Smooth muscle cell (in vitro differentiated cells): Measurements from ENCODE around the gene GPATCH3. TPM values are rescaled to one million over a fixed set of nuclear protein-coding genes. Genes with fewer than 3 reads are reported as not detected.

ENCODE experiments used
- DNase-seq: peaks from one replicate; lab custom pipeline; 2025; ENCODE audit not compliant: unreplicated experiment; lab: John Stamatoyannopoulos, UW
- H2AFZ ChIP-seq: fragments of 200-600 bp; sonication (generic); 2 replicates; pipeline ENCODE4 v1.6.0; 2016; ENCODE audit warnings: antibody characterized with exemption, low read depth, mild to moderate bottlenecking
- H3F3A ChIP-seq: fragments of 200-600 bp; sonication (generic); 2 replicates; pipeline ENCODE4 v1.6.0; 2017; ENCODE audit warnings: antibody characterized with exemption, low read depth
- H3K27ac ChIP-seq: fragments of 200-600 bp; sonication (generic); 2 replicates; pipeline ENCODE4 v1.5.1; 2016; ENCODE audit warnings: low read depth, mild to moderate bottlenecking
- H3K27me3 ChIP-seq: fragments of 200-600 bp; sonication (generic); 2 replicates; pipeline ENCODE4 v1.6.1; 2016; ENCODE audit warnings: low read depth, mild to moderate bottlenecking
- H3K36me3 ChIP-seq: fragments of 200-600 bp; sonication (generic); 2 replicates; pipeline ENCODE4 v1.5.1; 2016; ENCODE audit warnings: low read depth
- H3K4me1 ChIP-seq: fragments of 200-600 bp; sonication (generic); 2 replicates; pipeline ENCODE4 v1.5.1; 2016; ENCODE audit warnings: low read depth
- H3K4me2 ChIP-seq: fragments of 200-600 bp; sonication (generic); 2 replicates; pipeline ENCODE4 v1.6.0; 2016; ENCODE audit warnings: mild to moderate bottlenecking
- H3K4me3 ChIP-seq: fragments of 200-600 bp; sonication (generic); 2 replicates; pipeline ENCODE4 v1.5.1; 2016; ENCODE audit warnings: mild to moderate bottlenecking
- H3K79me2 ChIP-seq: fragments of 200-600 bp; sonication (generic); 2 replicates; pipeline ENCODE4 v1.6.0; 2016; ENCODE audit warnings: low read depth, mild to moderate bottlenecking
- H3K9ac ChIP-seq: fragments of 200-600 bp; sonication (generic); 2 replicates; pipeline ENCODE4 v1.6.0; 2016; ENCODE audit warnings: low read depth
- H3K9me3 ChIP-seq: fragments of 200-600 bp; sonication (generic); replicated peaks from 2 replicates; pipeline ENCODE4 v1.5.1; 2016; ENCODE audit warnings: low read depth
- H4K20me1 ChIP-seq: fragments of 200-600 bp; sonication (generic); 2 replicates; pipeline ENCODE4 v1.6.0; 2016; ENCODE audit warnings: low read depth
- WGBS: methylation state at CpG from one replicate; pipeline ENCODE4 v1.1.7; 2016; ENCODE audit warnings: low lambda C conversion rate; 5-methylcytosine and 5-hydroxymethylcytosine counted together
- polyA plus RNA-seq: library from polyadenylated mRNA; unstranded; fragments of >200 nt; fragmentation: Nextera tagmentation; extraction: Ambion mirVana; gene quantifications from 2 replicates; pipeline ENCODE4 v1.2.1, GENCODE V29; 2016
- total RNA-seq: library from RNA; depleted of rRNA; stranded (reverse); fragments of >200 nt; gene quantifications from 2 replicates; pipeline ENCODE4 v1.2.3, GENCODE V29; 2014
- TF ChIP-seq, protein P1 (sequence below): fragments of 200-600 bp; sonication (generic); IDR thresholded peaks from 2 replicates; pipeline ENCODE4 v1.5.1; 2017; ENCODE audit warnings: borderline replicate concordance, mild to moderate bottlenecking, antibody characterized with exemption; ENCODE audit not compliant: insufficient read depth, poor library complexity, severe bottlenecking

The GPATCH3 gene
- total and polyA plus RNA-seq, 2 experiments from 2014 or later: 5.6 to 17.4 TPM

- Histone ChIP-seq H3K4me1 (no peaks in the 10 kb centered on the region), H3K4me2 (no peak overlapping the region)
- no peak for DNase-seq
Measured at GRCh38 chr1:26907071-26907917, 7.0 kb upstream of the GPATCH3 start.

GRCh38 chr1:26900815-26901511 is 696 bp upstream of the GPATCH3 start:
- H2AFZ ChIP-seq: peak overlapping the region; percentile 95
- H3F3A ChIP-seq: no peaks in the 10 kb centered on the region
- no peaks in the 10 kb centered on the region for H3K27me3 ChIP-seq
- no peaks in the 10 kb centered on the region for H4K20me1 ChIP-seq
- H3K36me3 ChIP-seq: peaks cover 7% of the 10 kb centered on the region
- no peak for DNase-seq
- TF ChIP-seq, protein P1, sequence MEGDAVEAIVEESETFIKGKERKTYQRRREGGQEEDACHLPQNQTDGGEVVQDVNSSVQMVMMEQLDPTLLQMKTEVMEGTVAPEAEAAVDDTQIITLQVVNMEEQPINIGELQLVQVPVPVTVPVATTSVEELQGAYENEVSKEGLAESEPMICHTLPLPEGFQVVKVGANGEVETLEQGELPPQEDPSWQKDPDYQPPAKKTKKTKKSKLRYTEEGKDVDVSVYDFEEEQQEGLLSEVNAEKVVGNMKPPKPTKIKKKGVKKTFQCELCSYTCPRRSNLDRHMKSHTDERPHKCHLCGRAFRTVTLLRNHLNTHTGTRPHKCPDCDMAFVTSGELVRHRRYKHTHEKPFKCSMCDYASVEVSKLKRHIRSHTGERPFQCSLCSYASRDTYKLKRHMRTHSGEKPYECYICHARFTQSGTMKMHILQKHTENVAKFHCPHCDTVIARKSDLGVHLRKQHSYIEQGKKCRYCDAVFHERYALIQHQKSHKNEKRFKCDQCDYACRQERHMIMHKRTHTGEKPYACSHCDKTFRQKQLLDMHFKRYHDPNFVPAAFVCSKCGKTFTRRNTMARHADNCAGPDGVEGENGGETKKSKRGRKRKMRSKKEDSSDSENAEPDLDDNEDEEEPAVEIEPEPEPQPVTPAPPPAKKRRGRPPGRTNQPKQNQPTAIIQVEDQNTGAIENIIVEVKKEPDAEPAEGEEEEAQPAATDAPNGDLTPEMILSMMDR: no peak
- peak overlapping the region; percentile 99 for H3K9ac ChIP-seq
- H3K4me1 ChIP-seq: peaks cover 12% of the 10 kb centered on the region
- H3K4me2 ChIP-seq: peak overlapping the region; percentile 93
- peaks cover 38% of the 10 kb centered on the region for H3K79me2 ChIP-seq
- 78% methylated on average over 18 of the region's 18 CpGs for WGBS
- H3K9me3 ChIP-seq: no peaks in the 10 kb centered on the region
- peak overlapping the region; percentile 78 for H3K4me3 ChIP-seq
- peak overlapping the region; percentile 93 for H3K27ac ChIP-seq

More at GRCh38 chr1:26907071-26907917, 7.0 kb upstream of the GPATCH3 start:
- Histone ChIP-seq H4K20me1 (no peaks in the 10 kb centered on the region), H2AFZ (no peak overlapping the region), H3K79me2 (no peaks in the 10 kb centered on the region), H3K9ac (no peak overlapping the region), H3K9me3 (no peaks in the 10 kb centered on the region), H3K36me3 (no peaks in the 10 kb centered on the region), H3K27ac (peak overlapping the region; percentile 59), H3K27me3 (no peaks in the 10 kb centered on the region), H3K4me3 (no peak overlapping the region), H3F3A (no peaks in the 10 kb centered on the region)
- TF ChIP-seq, protein P1: no peak
- WGBS: 12% methylated on average over 6 of the region's 6 CpGs

DNA sequence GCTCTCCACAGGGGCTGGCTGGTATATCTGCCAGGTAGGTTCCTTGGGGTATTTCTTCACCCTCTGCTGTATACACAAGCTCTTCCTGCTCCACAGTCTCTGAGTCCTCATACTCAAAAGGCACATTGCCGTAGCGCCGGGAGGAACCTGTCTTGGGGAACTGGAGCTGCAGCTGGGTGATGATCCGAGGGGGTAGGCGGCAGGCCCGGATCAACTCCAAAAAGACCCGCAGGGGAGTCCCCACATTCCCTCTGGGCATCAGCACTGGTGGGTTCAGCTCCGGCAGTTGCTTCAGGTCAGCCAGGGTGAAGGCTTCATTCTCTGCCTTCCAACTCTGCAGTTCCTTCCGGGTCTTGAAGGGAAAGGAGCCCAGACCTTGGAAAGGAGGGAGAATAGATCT is 2.9 kb downstream of the GPATCH3 start:
- DNase-seq: no peak
- no peak overlapping the region for H3K4me3 ChIP-seq
- no peak overlapping the region for H3K27ac ChIP-seq
- H2AFZ ChIP-seq: no peak overlapping the region
- H3K4me2 ChIP-seq: no peak overlapping the region
- WGBS: 98% methylated on average over 9 of the region's 9 CpGs
- TF ChIP-seq, protein P1: no peak
- H3K27me3 ChIP-seq: no peaks in the 10 kb centered on the region
- no peak overlapping the region for H3K9ac ChIP-seq
- H4K20me1 ChIP-seq: no peaks in the 10 kb centered on the region
- H3K9me3 ChIP-seq: no peaks in the 10 kb centered on the region
- H3K36me3 ChIP-seq: peaks cover 12% of the 10 kb centered on the region
- H3F3A ChIP-seq: no peaks in the 10 kb centered on the region
- H3K4me1 ChIP-seq: peaks cover 12% of the 10 kb centered on the region
- H3K79me2 ChIP-seq: peaks cover 47% of the 10 kb centered on the region
